ENCODE results near the gene PCGF5.
"Not testable (repeated sequence)": the region's sequence is repeated elsewhere in the genome, so short reads cannot be mapped to it uniquely, and the experiment has no call there.

- TF ChIP-seq, protein P1, sequence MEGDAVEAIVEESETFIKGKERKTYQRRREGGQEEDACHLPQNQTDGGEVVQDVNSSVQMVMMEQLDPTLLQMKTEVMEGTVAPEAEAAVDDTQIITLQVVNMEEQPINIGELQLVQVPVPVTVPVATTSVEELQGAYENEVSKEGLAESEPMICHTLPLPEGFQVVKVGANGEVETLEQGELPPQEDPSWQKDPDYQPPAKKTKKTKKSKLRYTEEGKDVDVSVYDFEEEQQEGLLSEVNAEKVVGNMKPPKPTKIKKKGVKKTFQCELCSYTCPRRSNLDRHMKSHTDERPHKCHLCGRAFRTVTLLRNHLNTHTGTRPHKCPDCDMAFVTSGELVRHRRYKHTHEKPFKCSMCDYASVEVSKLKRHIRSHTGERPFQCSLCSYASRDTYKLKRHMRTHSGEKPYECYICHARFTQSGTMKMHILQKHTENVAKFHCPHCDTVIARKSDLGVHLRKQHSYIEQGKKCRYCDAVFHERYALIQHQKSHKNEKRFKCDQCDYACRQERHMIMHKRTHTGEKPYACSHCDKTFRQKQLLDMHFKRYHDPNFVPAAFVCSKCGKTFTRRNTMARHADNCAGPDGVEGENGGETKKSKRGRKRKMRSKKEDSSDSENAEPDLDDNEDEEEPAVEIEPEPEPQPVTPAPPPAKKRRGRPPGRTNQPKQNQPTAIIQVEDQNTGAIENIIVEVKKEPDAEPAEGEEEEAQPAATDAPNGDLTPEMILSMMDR (conservative IDR thresholded peaks at IDR 0.05), result not testable (repeated sequence)
- TF ChIP-seq EZH2 (IDR thresholded peaks at IDR 0.05; ENCODE audit: low read depth), result not testable (repeated sequence)
Measured at GRCh38 chr10:91188010-91188409, 32.5 kb upstream of the PCGF5 start.

Measured in PC-9 (cell line).